Naive B cell (primary cell): ENCODE data around the gene SLC38A7. TPM values are rescaled to one million over a fixed set of nuclear protein-coding genes. Genes with fewer than 3 reads are reported as not detected.
A peak's percentile ranks its signal among the peaks of the same experiment; 100 is the strongest.
"Not testable (repeated sequence)": the region's sequence is repeated elsewhere in the genome, so short reads cannot be mapped to it uniquely, and the experiment has no call there.

Source experiments
- ATAC-seq, 2 donors: fragments of 150-1000 bp; cut with Tn5 transposase; 2 replicates each; pipeline ENCODE4 v1.10.0; 2021; ENCODE audit warnings: low read depth in 2 of 2, mild to moderate bottlenecking in 2 of 2, moderate library complexity in 2 of 2
- DNase-seq: peaks from one replicate; pipeline ENCODE4 v3.0.0; 2022
- H3K27ac Mint-ChIP-seq, 6 donors: one replicate each; pipeline ENCODE4 v1.8.0; 2020 to 2022; ENCODE audit warnings: mild to moderate bottlenecking in 6 of 6, mixed read lengths in 6 of 6, moderate library complexity in 5 of 6, inconsistent platforms in 2 of 6
- H3K27me3 Mint-ChIP-seq, 3 donors: one replicate each; pipeline ENCODE4 v1.8.0; 2021 to 2022; ENCODE audit warnings: mixed read lengths in 3 of 3, mild to moderate bottlenecking in 1 of 3
- H3K36me3 Mint-ChIP-seq, 2 donors: one replicate each; pipeline ENCODE4 v1.8.0; 2020 to 2022; ENCODE audit warnings: mixed read lengths in 2 of 2, inconsistent platforms in 1 of 2, mild to moderate bottlenecking in 1 of 2
- H3K4me1 Mint-ChIP-seq, 3 donors: one replicate each; pipeline ENCODE4 v1.8.0; 2020 to 2022; ENCODE audit warnings: mixed read lengths in 3 of 3, inconsistent platforms in 1 of 3, mild to moderate bottlenecking in 1 of 3, moderate library complexity in 1 of 3
- H3K4me3 Mint-ChIP-seq, 8 donors: one replicate each; pipeline ENCODE4 v1.8.0; 2020 to 2022; ENCODE audit warnings: mild to moderate bottlenecking in 8 of 8, mixed read lengths in 8 of 8, moderate library complexity in 8 of 8, inconsistent platforms in 2 of 8
- H3K9me3 Mint-ChIP-seq, 7 donors: one replicate each; pipeline ENCODE4 v1.8.0; 2020 to 2022; ENCODE audit warnings: mixed read lengths in 7 of 7, mild to moderate bottlenecking in 5 of 7, inconsistent platforms in 2 of 7, moderate library complexity in 1 of 7
- polyA plus RNA-seq, 6 donors: library from polyadenylated mRNA; unstranded; fragments of 300-500 nt; fragmentation: Illumina TruSeq; gene quantifications; one replicate each; pipeline ENCODE4 v1.2.3, GENCODE V29; 2021; ENCODE audit warnings: low read depth in 6 of 6

Gene SLC38A7
- polyA plus RNA-seq, 6 donors from 2014 or later: 2.5 to 7.0 (median 3.6) TPM

- Mint-ChIP-seq H3K4me1 (peaks cover 0 to 8% (median 0%) of the 10 kb centered on the region in 3 donors), H3K27me3 (no peaks in the 10 kb centered on the region), H3K36me3 (peaks cover 12 to 19% of the 10 kb centered on the region in 2 donors), H3K4me3 (no peak overlapping the region), H3K27ac (peak overlapping the region in 1 of 6 donors; percentile 15), H3K9me3 (no peaks in the 10 kb centered on the region)
- ATAC-seq: no peak
- no peak for DNase-seq
Measured at GRCh38 chr16:58709333-58709732, 24.8 kb upstream of the SLC38A7 start.

- DNase-seq: no peak
- no peak for ATAC-seq
- H3K4me3 Mint-ChIP-seq: no peak overlapping the region
- no peaks in the 10 kb centered on the region for H3K4me1 Mint-ChIP-seq
- H3K27me3 Mint-ChIP-seq: no peaks in the 10 kb centered on the region
- no peaks in the 10 kb centered on the region for H3K36me3 Mint-ChIP-seq
- H3K27ac Mint-ChIP-seq: no peak overlapping the region
- H3K9me3 Mint-ChIP-seq: peaks cover 0 to 4% (median 0%) of the 10 kb centered on the region in 7 donors
Measured at GRCh38 chr16:58699151-58699550, 14.6 kb upstream of the SLC38A7 start.

DNA sequence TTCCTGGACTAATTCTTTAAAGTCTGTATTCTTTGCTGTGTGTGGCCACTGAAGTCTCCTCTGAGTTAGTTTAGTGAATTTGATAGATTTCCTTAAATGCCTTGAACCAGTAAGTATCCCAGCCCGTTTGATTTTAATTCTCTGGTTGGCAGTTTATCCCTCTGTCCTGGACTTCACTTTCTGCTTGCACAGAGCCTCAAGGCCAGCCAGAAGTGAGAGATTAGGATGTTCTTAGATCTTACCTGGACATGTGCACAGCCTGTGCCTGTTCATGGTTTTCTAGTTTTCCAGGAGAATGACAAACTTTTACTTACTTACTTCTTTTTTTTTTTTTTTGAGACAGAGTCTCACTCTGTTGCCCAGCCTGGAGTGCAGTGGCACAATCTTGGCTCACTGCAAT, 10.8 kb upstream of the SLC38A7 start:
- Mint-ChIP-seq H3K36me3 (peaks cover 0 to 14% of the 10 kb centered on the region in 2 donors), H3K4me3 (no peak overlapping the region), H3K27ac (no peak overlapping the region), H3K27me3 (peaks cover 0 to 8% (median 4%) of the 10 kb centered on the region in 3 donors), H3K9me3 (peaks cover 0 to 12% (median 5%) of the 10 kb centered on the region in 7 donors), H3K4me1 (no peaks in the 10 kb centered on the region)
- no peak for DNase-seq
- no peak for ATAC-seq

GRCh38 chr16:58692450-58692849, 7.9 kb upstream of the SLC38A7 start:
- DNase-seq (no peak), ATAC-seq (no peak)
- Mint-ChIP-seq H3K4me1 (no peaks in the 10 kb centered on the region), H3K9me3 (peaks cover 0 to 12% (median 5%) of the 10 kb centered on the region in 7 donors), H3K27me3 (peaks cover 4 to 15% (median 13%) of the 10 kb centered on the region in 3 donors), H3K4me3 (no peak overlapping the region), H3K27ac (no peak overlapping the region), H3K36me3 (peaks cover 0 to 14% of the 10 kb centered on the region in 2 donors)

DNA sequence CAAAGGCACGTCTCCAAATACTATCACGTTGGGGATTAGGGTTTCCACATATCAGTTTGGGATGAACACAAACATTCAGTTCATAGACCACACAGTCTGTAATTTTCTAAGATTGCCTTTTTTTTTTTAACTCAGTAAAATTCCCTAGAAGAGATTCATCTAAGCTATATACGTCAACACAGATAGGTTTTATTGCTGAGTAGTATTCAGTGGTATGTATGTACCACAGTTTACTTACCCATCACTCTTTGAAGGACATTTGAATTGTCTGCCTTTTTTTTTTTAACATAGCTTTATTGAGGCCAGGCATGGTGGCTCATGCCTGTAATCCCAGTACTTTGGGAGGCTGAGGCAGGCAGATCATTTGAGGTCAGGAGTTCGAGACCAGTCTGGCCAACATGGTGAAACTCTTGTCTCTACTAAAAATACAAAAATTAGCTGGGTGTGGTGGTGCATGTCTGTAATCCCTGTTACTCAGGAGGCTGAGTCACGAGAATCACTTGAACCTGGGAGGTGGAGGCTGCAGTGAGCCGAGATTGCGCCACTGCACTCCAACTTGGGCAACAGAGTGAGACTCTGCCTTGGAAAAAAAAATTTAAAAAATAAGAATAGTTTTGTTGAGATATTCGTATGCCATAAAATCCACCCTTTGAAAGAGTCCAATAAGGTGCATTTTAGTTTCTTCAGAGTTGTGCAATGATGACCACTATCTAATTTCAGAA, 2.6 kb upstream of the SLC38A7 start:
- H3K36me3 Mint-ChIP-seq, ATAC-seq, H3K9me3 Mint-ChIP-seq, DNase-seq, H3K4me3 Mint-ChIP-seq: not testable (repeated sequence)
- H3K27ac Mint-ChIP-seq: peak overlapping the region in 1 of 6 donors; percentile 22
- H3K4me1 Mint-ChIP-seq: peaks cover 13 to 23% (median 16%) of the 10 kb centered on the region in 3 donors
- H3K27me3 Mint-ChIP-seq: peaks cover 4 to 15% (median 13%) of the 10 kb centered on the region in 3 donors

- H3K36me3 Mint-ChIP-seq: peaks cover 0 to 4% of the 10 kb centered on the region in 2 donors
- H3K9me3 Mint-ChIP-seq: no peaks in the 10 kb centered on the region
- peaks cover 4 to 8% (median 5%) of the 10 kb centered on the region in 3 donors for H3K27me3 Mint-ChIP-seq
- H3K27ac Mint-ChIP-seq: peak overlapping the region in 1 of 6 donors; percentile 96
- no peak for ATAC-seq
- peaks cover 13 to 25% (median 21%) of the 10 kb centered on the region in 3 donors for H3K4me1 Mint-ChIP-seq
- no peak for DNase-seq
- peak overlapping the region; percentile 87 to 98 (median 92) for H3K4me3 Mint-ChIP-seq
Measured at GRCh38 chr16:58685084-58685449, 497 bp upstream of the SLC38A7 start.

DNA sequence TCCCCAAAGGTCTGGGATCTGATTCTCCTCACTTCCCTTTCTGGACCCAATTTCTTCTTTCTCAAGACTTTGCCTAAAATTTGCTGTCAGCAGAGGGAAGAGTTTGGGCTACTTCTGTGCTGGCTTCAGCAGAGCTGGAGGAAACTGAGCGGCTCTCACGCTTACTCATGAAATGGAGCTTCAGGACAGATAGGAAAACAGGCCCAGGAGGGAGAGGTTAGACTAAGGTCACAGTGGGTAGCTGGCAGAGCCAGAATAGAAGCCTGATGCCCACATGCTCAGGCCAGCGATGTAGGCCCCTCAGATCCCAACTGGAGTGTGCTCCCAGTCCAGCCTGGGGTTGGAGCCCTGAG, 593 bp downstream of the SLC38A7 start:
- Mint-ChIP-seq H3K36me3 (peaks cover 0 to 8% of the 10 kb centered on the region in 2 donors), H3K27me3 (no peaks in the 10 kb centered on the region), H3K27ac (peak overlapping the region; percentile 38 to 96 (median 88)), H3K4me1 (peaks cover 13 to 25% (median 21%) of the 10 kb centered on the region in 3 donors), H3K4me3 (peak overlapping the region; percentile 87 to 98 (median 92)), H3K9me3 (no peaks in the 10 kb centered on the region)
- ATAC-seq (peak in 1 of 2 donors; percentile 4), DNase-seq (no peak)

- H3K4me3 Mint-ChIP-seq: peak overlapping the region in 2 of 8 donors; percentile 27 to 48
- H3K27ac Mint-ChIP-seq: no peak overlapping the region
- no peaks in the 10 kb centered on the region for H3K9me3 Mint-ChIP-seq
- no peak for ATAC-seq
- H3K27me3 Mint-ChIP-seq: no peaks in the 10 kb centered on the region
- H3K36me3 Mint-ChIP-seq: peaks cover 0 to 8% of the 10 kb centered on the region in 2 donors
- no peak for DNase-seq
- H3K4me1 Mint-ChIP-seq: peaks cover 12 to 23% (median 19%) of the 10 kb centered on the region in 3 donors
Measured at GRCh38 chr16:58679763-58680162, 4.8 kb downstream of the SLC38A7 start.

DNA sequence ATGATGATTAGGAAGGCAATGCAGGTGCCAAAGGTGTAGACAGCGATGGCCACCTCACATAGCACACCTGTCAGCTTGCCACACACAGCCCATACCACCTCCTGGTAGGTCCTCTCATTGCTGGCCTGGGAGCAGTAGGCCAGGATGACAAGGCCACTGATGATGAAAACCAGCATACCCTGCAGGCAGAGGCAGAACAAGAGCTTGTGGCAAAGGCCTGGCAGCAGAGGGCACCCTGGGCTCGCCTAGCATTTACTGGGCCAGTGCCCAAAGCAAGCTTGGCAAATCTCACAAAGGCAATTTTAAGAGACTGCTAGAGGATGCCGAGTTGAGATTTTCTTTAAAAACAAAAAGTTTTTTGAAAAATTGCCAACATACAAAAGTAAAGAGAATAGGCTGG, 5.9 kb downstream of the SLC38A7 start:
- ATAC-seq: no peak
- no peaks in the 10 kb centered on the region for H3K27me3 Mint-ChIP-seq
- H3K4me3 Mint-ChIP-seq: no peak overlapping the region
- H3K9me3 Mint-ChIP-seq: no peaks in the 10 kb centered on the region
- no peak for DNase-seq
- H3K4me1 Mint-ChIP-seq: peaks cover 3 to 12% (median 11%) of the 10 kb centered on the region in 3 donors
- peak overlapping the region in 1 of 6 donors; percentile 59 for H3K27ac Mint-ChIP-seq
- peaks cover 0 to 8% of the 10 kb centered on the region in 2 donors for H3K36me3 Mint-ChIP-seq

GRCh38 chr16:58678269-58678668, 6.3 kb downstream of the SLC38A7 start:
- H3K27ac Mint-ChIP-seq: peak overlapping the region in 1 of 6 donors; percentile 66
- no peaks in the 10 kb centered on the region for H3K9me3 Mint-ChIP-seq
- ATAC-seq (no peak), DNase-seq (no peak)
- no peaks in the 10 kb centered on the region for H3K27me3 Mint-ChIP-seq
- peaks cover 0 to 8% (median 7%) of the 10 kb centered on the region in 3 donors for H3K4me1 Mint-ChIP-seq
- no peak overlapping the region for H3K4me3 Mint-ChIP-seq
- H3K36me3 Mint-ChIP-seq: peaks cover 0 to 8% of the 10 kb centered on the region in 2 donors

DNA sequence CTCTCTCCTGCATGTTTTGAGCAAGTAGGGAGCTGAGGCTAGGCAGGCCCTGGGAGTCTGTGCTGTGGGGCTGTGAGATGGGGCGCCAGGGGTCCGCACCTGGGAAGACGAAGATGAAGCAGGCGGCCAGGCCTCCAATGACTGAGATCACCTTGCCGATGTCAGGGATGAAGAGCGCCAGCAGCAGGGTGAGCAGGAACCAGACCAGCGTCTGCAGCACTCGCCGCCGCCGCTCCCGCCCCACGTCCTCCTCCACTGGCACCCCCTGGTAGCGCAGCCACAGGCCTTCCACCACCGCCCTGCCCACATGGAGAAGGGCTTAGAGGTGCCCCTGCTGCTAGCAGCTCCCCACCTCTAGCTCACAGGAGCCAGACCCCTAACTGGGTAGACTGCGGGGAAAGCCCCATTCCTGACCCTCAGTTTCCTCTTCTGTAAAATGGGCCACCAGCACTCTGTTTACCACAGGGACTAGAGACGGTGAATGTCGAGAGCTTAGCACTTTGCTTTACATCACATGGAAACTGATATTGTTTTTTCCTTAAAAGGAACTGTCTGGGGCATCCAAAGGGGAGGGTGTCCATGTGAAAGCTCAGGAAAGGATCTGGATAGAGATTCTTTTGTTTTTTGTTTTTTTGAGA, 13.5 kb downstream of the SLC38A7 start:
- Mint-ChIP-seq H3K4me3 (no peak overlapping the region), H3K27ac (no peak overlapping the region), H3K36me3 (peaks cover 5 to 17% of the 10 kb centered on the region in 2 donors), H3K9me3 (no peaks in the 10 kb centered on the region), H3K4me1 (no peaks in the 10 kb centered on the region), H3K27me3 (no peaks in the 10 kb centered on the region)
- ATAC-seq: no peak
- DNase-seq: no peak

- peaks cover 0 to 1% (median 0%) of the 10 kb centered on the region in 7 donors for H3K9me3 Mint-ChIP-seq
- no peaks in the 10 kb centered on the region for H3K4me1 Mint-ChIP-seq
- H3K27me3 Mint-ChIP-seq: no peaks in the 10 kb centered on the region
- ATAC-seq (no peak), DNase-seq (no peak)
- H3K27ac Mint-ChIP-seq: peak overlapping the region in 1 of 6 donors; percentile 72
- H3K36me3 Mint-ChIP-seq: peaks cover 5 to 17% of the 10 kb centered on the region in 2 donors
- H3K4me3 Mint-ChIP-seq: no peak overlapping the region
Measured at GRCh38 chr16:58670177-58670576, 14.4 kb downstream of the SLC38A7 start.

DNA sequence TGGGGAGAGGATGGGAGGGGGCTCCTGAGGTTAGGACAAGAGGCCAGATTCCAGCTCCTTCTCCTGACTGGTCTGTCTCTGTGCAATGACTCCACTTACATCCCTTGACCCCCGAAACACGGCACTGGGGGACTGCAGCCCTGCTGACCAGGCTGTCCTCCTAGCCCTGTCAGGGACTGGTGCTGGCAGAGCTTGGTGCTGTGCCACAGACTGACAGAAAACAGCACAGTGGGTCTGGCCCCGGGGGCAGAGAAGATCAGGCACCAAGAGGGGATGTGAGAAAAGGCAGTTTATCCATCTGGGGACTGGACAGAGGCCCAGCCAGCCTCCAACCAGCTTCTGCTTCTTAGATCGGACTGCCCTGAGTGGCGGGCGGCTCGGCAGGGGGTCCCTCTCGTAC, 19.4 kb downstream of the SLC38A7 start:
- Mint-ChIP-seq H3K4me1 (no peaks in the 10 kb centered on the region), H3K36me3 (peaks cover 5 to 17% of the 10 kb centered on the region in 2 donors), H3K9me3 (peaks cover 0 to 1% (median 0%) of the 10 kb centered on the region in 7 donors), H3K27ac (peak overlapping the region in 1 of 6 donors; percentile 73), H3K4me3 (no peak overlapping the region), H3K27me3 (no peaks in the 10 kb centered on the region)
- ATAC-seq (no peak), DNase-seq (no peak)
